ENCODE measurements around the gene ATP1A3. TPM values are rescaled to one million over a fixed set of nuclear protein-coding genes. Genes with fewer than 3 reads are reported as not detected.
"Not testable (repeated sequence)": the region's sequence is repeated elsewhere in the genome, so short reads cannot be mapped to it uniquely, and the experiment has no call there.

ATP1A3 gene
- total RNA-seq, 2 donors from 2014 or later, result 81.4 to 223 TPM

GRCh38 chr19:42018503-42019193 is 24.6 kb upstream of the ATP1A3 start:
- Histone ChIP-seq H3K4me3 (no peak overlapping the region), H3K4me1 (peaks cover 0 to 8% of the 10 kb centered on the region in 2 donors), H3K27me3 (no peaks in the 10 kb centered on the region), H3K36me3 (no peaks in the 10 kb centered on the region), H3K27ac (no peak overlapping the region), H3K9me3 (no peaks in the 10 kb centered on the region)
- DNase-seq (ENCODE audit: low spot score), result no peak
- no peak for TF ChIP-seq CTCF (IDR thresholded peaks at IDR 0.05)

- H3K4me1 ChIP-seq, result no peaks in the 10 kb centered on the region
- no peak for TF ChIP-seq CTCF (IDR thresholded peaks at IDR 0.05)
- H3K27ac ChIP-seq, result no peak overlapping the region
- no peaks in the 10 kb centered on the region for H3K9me3 ChIP-seq
- no peak for DNase-seq (ENCODE audit: low spot score)
- no peaks in the 10 kb centered on the region for H3K36me3 ChIP-seq
- H3K27me3 ChIP-seq, result no peaks in the 10 kb centered on the region
- H3K4me3 ChIP-seq, result no peak overlapping the region
Measured at GRCh38 chr19:42017040-42017439, 23.0 kb upstream of the ATP1A3 start.

- H3K27me3 ChIP-seq; H3K4me3 ChIP-seq; H3K27ac ChIP-seq; H3K4me1 ChIP-seq; H3K9me3 ChIP-seq; DNase-seq (ENCODE audit: low spot score); H3K36me3 ChIP-seq: not testable (repeated sequence)
Measured at GRCh38 chr19:42012747-42013146, 18.7 kb upstream of the ATP1A3 start.

GRCh38 chr19:42010245-42011126 is 16.5 kb upstream of the ATP1A3 start:
- no peak overlapping the region for H3K4me3 ChIP-seq
- H3K4me1 ChIP-seq, result no peaks in the 10 kb centered on the region
- TF ChIP-seq CTCF (IDR thresholded peaks at IDR 0.05), result no peak
- no peaks in the 10 kb centered on the region for H3K9me3 ChIP-seq
- DNase-seq (ENCODE audit: low spot score), result no peak
- H3K27ac ChIP-seq, result no peak overlapping the region
- H3K36me3 ChIP-seq, result no peaks in the 10 kb centered on the region
- H3K27me3 ChIP-seq, result no peaks in the 10 kb centered on the region

GRCh38 chr19:42006569-42006968 is 12.5 kb upstream of the ATP1A3 start:
- H3K27ac ChIP-seq, result no peak overlapping the region
- no peak for DNase-seq (ENCODE audit: low spot score)
- H3K27me3 ChIP-seq, result no peaks in the 10 kb centered on the region
- H3K4me1 ChIP-seq, result no peaks in the 10 kb centered on the region
- H3K36me3 ChIP-seq, result no peaks in the 10 kb centered on the region
- no peaks in the 10 kb centered on the region for H3K9me3 ChIP-seq
- no peak overlapping the region for H3K4me3 ChIP-seq
- no peak for TF ChIP-seq CTCF (IDR thresholded peaks at IDR 0.05)

- Histone ChIP-seq H3K27me3 (no peaks in the 10 kb centered on the region), H3K27ac (no peak overlapping the region), H3K36me3 (no peaks in the 10 kb centered on the region), H3K4me3 (no peak overlapping the region), H3K4me1 (no peaks in the 10 kb centered on the region), H3K9me3 (no peaks in the 10 kb centered on the region)
- TF ChIP-seq CTCF (IDR thresholded peaks at IDR 0.05), result no peak
- DNase-seq (ENCODE audit: low spot score), result no peak
Measured at GRCh38 chr19:42005504-42005903, 11.5 kb upstream of the ATP1A3 start.

All from right atrium auricular region (tissue), 2 donors.